Thymus (tissue), 14 donors: ENCODE measurements around the gene SLC2A4. TPM values are rescaled to one million over a fixed set of nuclear protein-coding genes. Genes with fewer than 3 reads are reported as not detected.

Experiments
- DNase-seq, 9 donors: peaks; one replicate each; pipeline ENCODE4 v3.0.0-alpha.2; 2013; ENCODE audit warnings: low spot score in 9 of 9, low read depth in 6 of 9, missing footprints in 1 of 9
- H3K27ac ChIP-seq, 2 donors: one replicate each; pipeline ENCODE4 v1.5.1; 2013; ENCODE audit warnings: control low read depth in 1 of 2, low read depth in 1 of 2, low read length in 1 of 2, mild to moderate bottlenecking in 1 of 2, moderate library complexity in 1 of 2
- H3K27me3 ChIP-seq, 2 donors: one replicate each; pipeline ENCODE4 v1.5.1; 2013; ENCODE audit warnings: low read length in 1 of 2; ENCODE audit not compliant: control insufficient read depth in 2 of 2, insufficient read depth in 1 of 2
- H3K36me3 ChIP-seq, 2 donors: one replicate each; pipeline ENCODE4 v1.5.1; 2013; ENCODE audit warnings: low read length in 1 of 2, mild to moderate bottlenecking in 1 of 2, moderate library complexity in 1 of 2; ENCODE audit not compliant: control insufficient read depth in 2 of 2, insufficient read depth in 2 of 2
- H3K4me1 ChIP-seq, 2 donors: one replicate each; pipeline ENCODE4 v1.5.1; 2013; ENCODE audit warnings: low read length in 2 of 2; ENCODE audit not compliant: control insufficient read depth in 2 of 2, insufficient read depth in 2 of 2
- H3K4me3 ChIP-seq, 2 donors: one replicate each; pipeline ENCODE4 v1.5.1; 2013; ENCODE audit warnings: low read length in 2 of 2, control low read depth in 1 of 2, mild to moderate bottlenecking in 1 of 2
- H3K9me3 ChIP-seq, 2 donors: one replicate each; pipeline ENCODE4 v1.5.1; 2013; ENCODE audit warnings: low read length in 1 of 2, mild to moderate bottlenecking in 1 of 2; ENCODE audit not compliant: control insufficient read depth in 2 of 2, insufficient read depth in 1 of 2
- WGBS: extraction: QIAGEN DNeasy Blood & Tissue Kit; methylation state at CpG from one replicate; pipeline ENCODE4 v1.1.7; 2013; 5-methylcytosine and 5-hydroxymethylcytosine counted together
- long read RNA-seq, 10 donors: transcript quantifications; one replicate each; lab custom pipeline, GENCODE V29; 2026
- polyA plus RNA-seq: library from polyadenylated mRNA; stranded (reverse); fragments of 200-250 nt; gene quantifications from one replicate; pipeline ENCODE4 v1.2.3, GENCODE V29; 2013
- total RNA-seq: library from RNA; stranded (reverse); fragments of 120-200 nt; gene quantifications from one replicate; pipeline ENCODE4 v1.2.4, GENCODE V29; 2013
- donor health status: healthy.

The SLC2A4 gene
- total RNA-seq, result 0.19 TPM
- 1.2 TPM for polyA plus RNA-seq
- long read RNA-seq, donor 1, result 0 reads
- long read RNA-seq, donor 2, result 0 reads
- long read RNA-seq, donor 3, result 0 reads
- long read RNA-seq, donor 4, result 0 reads
- long read RNA-seq, donor 5, partial matches to known transcripts, result 0 of 1 reads
- long read RNA-seq, donor 5, other reads (novel, unspliced or antisense), result 0 of 1 reads
- long read RNA-seq, donor 6, result 0 reads
- long read RNA-seq, donor 7, result 0 reads
- long read RNA-seq, donor 8, result 0 reads
- long read RNA-seq, donor 9, result 0 reads
- long read RNA-seq, donor 10, result 0 reads

DNA sequence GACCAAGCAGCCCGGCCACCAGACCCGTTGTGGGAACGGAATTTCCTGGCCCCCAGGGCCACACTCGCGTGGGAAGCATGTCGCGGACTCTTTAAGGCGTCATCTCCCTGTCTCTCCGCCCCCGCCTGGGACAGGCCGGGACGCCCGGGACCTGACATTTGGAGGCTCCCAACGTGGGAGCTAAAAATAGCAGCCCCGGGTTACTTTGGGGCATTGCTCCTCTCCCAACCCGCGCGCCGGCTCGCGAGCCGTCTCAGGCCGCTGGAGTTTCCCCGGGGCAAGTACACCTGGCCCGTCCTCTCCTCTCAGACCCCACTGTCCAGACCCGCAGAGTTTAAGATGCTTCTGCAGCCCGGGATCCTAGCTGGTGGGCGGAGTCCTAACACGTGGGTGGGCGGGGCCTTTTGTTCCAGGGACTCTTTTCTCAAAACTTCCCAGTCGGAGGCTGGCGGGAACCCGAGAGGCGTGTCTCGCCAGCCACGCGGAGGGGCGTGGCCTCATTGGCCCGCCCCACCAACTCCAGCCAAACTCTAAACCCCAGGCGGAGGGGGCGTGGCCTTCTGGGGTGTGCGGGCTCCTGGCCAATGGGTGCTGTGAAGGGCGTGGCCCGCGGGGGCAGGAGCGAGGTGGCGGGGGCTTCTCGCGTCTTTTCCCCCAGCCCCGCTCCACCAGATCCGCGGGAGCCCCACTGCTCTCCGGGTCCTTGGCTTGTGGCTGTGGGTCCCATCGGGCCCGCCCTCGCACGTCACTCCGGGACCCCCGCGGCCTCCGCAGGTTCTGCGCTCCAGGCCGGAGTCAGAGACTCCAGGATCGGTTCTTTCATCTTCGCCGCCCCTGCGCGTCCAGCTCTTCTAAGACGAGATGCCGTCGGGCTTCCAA, at the start of gene SLC2A4:
TSS of gene SLC2A4 (plus strand) at position 645 of the 879 bp plus-strand sequence. CDS start at position 862, 217 bp downstream.
- 1% methylated on average over 71 of the region's 71 CpGs for WGBS
- Histone ChIP-seq H3K27me3 (peaks cover 33 to 70% of the 10 kb centered on the region in 2 donors), H3K4me3 (peak within 1 kb of the TSS; percentile 27 to 35), H3K4me1 (peaks cover 19 to 24% of the 10 kb centered on the region in 2 donors), H3K36me3 (no peaks in the 10 kb centered on the region), H3K9me3 (peaks cover 0 to 13% of the 10 kb centered on the region in 2 donors), H3K27ac (peak within 1 kb of the TSS; percentile 46 to 68)
- DNase-seq, result peak in 7 of 9 donors; percentile 58 to 89 (median 77)

DNA sequence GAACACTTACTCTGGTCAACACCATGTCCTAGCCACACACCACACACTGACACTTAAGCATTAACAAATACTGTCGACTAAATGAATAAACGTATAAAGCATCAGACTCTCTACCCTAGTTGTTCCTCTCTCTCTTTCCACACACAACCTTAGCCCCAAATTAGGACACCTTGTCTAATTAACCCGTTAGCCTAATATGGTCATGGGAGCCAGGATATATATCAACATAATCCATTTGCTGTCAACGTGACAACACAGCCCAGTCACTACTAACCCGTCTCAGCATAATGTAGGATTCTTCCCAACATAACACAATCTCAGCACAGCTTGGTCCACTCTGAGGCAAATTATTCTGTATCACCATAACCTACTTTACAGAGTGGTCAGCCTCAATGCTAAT, 49.4 kb upstream of the SLC2A4 start:
- 94% methylated on average over 5 of the region's 5 CpGs for WGBS
- DNase-seq, result no peak
- Histone ChIP-seq H3K27me3 (no peaks in the 10 kb centered on the region), H3K27ac (no peak overlapping the region), H3K4me3 (no peak overlapping the region), H3K4me1 (peaks cover 25 to 36% of the 10 kb centered on the region in 2 donors), H3K9me3 (no peaks in the 10 kb centered on the region), H3K36me3 (peaks cover 53 to 61% of the 10 kb centered on the region in 2 donors)

DNA sequence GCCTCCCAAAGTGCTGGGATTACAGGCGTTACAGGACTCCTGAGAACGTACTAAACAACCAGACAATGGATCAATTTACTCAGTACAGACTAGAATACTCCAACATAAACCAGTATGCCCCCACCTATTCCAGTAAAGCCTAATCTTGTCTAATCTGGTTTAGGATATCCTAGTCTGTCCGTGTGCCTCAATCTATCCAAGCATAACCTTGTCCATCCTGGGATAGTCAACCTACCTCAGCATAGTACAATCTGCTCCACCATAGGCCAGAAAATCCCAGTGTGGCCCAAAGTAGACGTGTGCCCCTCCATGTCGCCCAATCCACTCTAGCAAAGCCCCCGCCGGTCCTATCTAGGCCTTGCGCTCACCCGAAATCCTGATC, 47.8 kb upstream of the SLC2A4 start:
- peaks cover 38 to 51% of the 10 kb centered on the region in 2 donors for H3K36me3 ChIP-seq
- H3K27ac ChIP-seq, result peak overlapping the region; percentile 72 to 91
- DNase-seq, result no peak
- H3K27me3 ChIP-seq, result no peaks in the 10 kb centered on the region
- WGBS, result 5% methylated on average over 9 of the region's 9 CpGs
- H3K4me1 ChIP-seq, result peaks cover 29 to 42% of the 10 kb centered on the region in 2 donors
- H3K4me3 ChIP-seq, result peak overlapping the region; percentile 87 to 91
- no peaks in the 10 kb centered on the region for H3K9me3 ChIP-seq

DNA sequence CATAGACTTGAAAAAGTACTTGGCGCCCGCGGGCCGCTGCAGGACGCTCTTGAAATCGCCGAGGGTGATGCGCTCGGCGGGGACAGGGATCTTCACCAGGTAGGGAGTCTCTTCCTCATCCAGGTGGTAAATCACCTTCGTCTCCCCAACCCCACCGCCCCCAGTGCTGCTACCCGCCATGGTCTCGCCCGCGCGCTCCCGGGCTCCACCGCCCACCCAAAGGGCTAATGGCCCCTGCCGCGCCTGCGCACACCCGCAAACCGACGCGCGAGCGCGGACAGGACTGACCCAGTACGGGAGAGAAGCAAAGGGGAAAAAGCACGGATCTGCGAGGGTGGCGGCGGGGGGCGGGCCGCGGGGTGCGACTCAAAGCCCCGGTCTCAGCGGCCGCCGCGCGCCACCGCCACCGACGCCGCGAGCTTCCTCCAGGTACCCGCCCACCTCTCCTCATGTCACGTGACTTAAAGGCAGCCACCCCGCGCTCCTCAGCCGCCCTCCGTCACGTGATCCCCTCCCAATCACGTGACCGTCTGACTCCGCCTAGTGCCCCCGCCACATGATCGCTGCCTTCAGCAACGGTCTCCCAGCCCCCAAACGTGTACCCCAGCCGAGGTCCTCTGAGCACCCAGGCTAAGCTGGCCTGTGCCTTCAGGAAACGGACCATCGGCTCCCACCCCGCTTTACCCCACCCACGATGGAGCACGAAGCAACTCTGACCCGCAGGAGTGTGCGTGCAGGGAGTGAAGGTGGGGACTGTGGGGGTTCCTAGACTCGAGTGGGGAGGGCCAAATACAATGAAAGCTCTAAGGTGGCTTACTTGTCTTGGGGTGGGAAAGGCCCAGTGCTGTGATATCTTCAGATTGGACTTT, 47.2 kb upstream of the SLC2A4 start, which contains the start of gene DVL2:
TSS of gene DVL2 (minus strand) at position 435 of the 869 bp plus-strand sequence. CDS start at position 180, 255 bp downstream.
- H3K27ac ChIP-seq, result peak within 1 kb of the TSS; percentile 72 to 91
- DNase-seq, result peak in 8 of 9 donors; percentile 88 to 97 (median 95)
- H3K36me3 ChIP-seq, result peaks cover 31 to 45% of the 10 kb centered on the region in 2 donors
- H3K4me1 ChIP-seq, result peaks cover 29 to 42% of the 10 kb centered on the region in 2 donors
- peak within 1 kb of the TSS; percentile 87 to 91 for H3K4me3 ChIP-seq
- H3K27me3 ChIP-seq, result no peaks in the 10 kb centered on the region
- WGBS, result under 1% methylated on average over 72 of the region's 72 CpGs
- H3K9me3 ChIP-seq, result no peaks in the 10 kb centered on the region

DNA sequence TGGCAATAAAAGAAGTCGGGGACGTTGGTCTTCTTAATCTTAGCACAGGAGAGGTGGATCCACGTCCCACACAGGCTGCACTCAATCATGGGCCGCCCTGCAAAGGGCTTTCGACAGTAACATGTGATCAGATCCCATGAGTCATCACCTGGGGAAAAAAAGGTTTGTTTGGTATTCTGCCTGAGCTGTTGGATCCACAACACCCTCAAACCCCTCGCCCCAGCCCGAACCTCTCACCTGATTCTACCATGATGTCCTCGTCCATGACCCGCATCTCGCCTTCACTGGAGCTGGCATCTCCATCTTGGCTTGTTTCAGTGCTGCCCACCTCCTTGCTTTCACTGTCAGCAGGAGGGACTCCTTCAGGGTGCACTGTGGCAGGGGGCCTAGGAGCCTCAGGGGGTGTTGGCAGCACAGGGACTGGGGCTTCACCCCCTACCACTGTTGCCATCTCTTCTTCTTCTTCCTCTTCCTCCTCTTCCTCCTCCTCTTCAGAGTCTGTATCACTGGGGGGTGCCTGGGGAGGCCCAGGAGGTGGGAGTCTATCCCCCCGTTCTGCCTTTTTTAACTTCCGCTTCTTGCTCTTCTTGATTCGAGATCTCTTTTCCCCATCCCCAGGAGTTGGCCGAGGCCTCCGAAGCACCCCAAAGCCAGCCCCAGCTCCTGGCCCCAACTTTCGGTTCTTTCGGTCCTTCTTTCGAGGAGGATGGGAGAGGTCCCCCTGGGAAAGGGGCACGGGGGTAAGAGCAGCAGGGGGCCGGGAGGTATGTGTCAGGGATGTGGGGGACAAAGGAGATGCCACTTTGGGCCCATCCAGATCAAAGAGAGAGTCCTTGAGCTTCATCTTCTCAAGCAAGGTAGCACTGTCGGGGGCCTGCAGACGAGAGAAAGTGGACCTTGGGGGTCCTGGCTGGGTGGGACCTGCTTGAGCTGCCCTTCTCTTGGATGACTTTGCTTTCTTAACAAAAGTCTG, 45.5 kb upstream of the SLC2A4 start:
- Histone ChIP-seq H3K9me3 (no peaks in the 10 kb centered on the region), H3K4me3 (no peak overlapping the region), H3K36me3 (peaks cover 27 to 38% of the 10 kb centered on the region in 2 donors), H3K27ac (peak overlapping the region in 1 of 2 donors; percentile 8), H3K27me3 (no peaks in the 10 kb centered on the region), H3K4me1 (peaks cover 36 to 52% of the 10 kb centered on the region in 2 donors)
- WGBS, result 97% methylated on average over 22 of the region's 22 CpGs
- no peak for DNase-seq

DNA sequence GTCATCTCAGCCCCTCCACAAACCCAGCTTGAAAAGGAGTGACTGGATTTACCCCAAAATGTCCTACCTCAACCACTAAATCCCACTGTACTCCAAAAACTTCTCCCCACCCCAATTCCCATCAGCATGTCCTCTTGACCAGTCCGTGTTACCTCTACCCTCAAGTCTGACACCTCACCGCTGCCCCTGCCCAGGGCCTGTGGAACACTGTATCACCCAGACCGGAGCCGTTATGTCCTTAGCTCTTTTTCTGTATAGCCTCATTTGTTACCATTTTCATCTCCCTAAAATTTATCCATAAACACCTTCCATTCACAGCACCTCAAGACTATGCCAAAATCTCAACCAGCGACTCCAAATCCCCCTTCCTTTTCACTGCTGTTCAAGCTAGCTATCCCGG, 44.7 kb upstream of the SLC2A4 start:
- Histone ChIP-seq H3K9me3 (no peaks in the 10 kb centered on the region), H3K27me3 (no peaks in the 10 kb centered on the region), H3K36me3 (peaks cover 28 to 42% of the 10 kb centered on the region in 2 donors), H3K4me3 (no peak overlapping the region), H3K4me1 (peaks cover 41 to 61% of the 10 kb centered on the region in 2 donors), H3K27ac (peak overlapping the region; percentile 91 to 97)
- DNase-seq, result no peak
- 97% methylated on average over 6 of the region's 6 CpGs for WGBS

DNA sequence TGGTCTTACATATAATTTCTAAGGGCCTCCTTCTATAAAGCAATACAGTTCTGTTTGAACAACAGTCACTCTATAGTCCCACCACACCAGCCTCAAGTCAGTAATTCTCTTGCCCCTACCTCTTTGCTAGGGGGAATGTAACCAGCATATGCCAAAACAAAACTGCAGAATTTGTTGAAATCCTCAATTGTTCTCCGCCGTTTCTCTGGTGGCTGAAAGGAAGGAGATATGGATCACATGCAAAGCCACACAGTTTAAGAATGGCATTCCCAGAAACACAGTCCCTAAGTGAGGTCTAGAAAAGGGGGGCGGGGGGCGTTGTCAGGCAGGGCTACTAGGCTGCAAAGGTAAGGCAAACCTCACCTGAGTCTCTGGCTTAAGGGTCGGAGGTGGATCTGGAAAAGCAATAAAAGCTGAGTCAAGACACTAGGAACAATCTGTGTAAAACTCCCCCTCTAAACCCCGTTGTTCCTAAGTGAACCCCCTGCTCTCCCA, 44.2 kb upstream of the SLC2A4 start:
- WGBS, result 45% methylated on average over 6 of the region's 6 CpGs
- peak overlapping the region; percentile 80 to 89 for H3K4me3 ChIP-seq
- H3K27ac ChIP-seq, result peak overlapping the region; percentile 91 to 97
- no peak for DNase-seq
- H3K4me1 ChIP-seq, result peaks cover 37 to 63% of the 10 kb centered on the region in 2 donors
- H3K27me3 ChIP-seq, result no peaks in the 10 kb centered on the region
- no peaks in the 10 kb centered on the region for H3K9me3 ChIP-seq
- H3K36me3 ChIP-seq, result peaks cover 28 to 40% of the 10 kb centered on the region in 2 donors
